Hindlimb muscle (tissue), 1 donor: ENCODE results near the gene MRGPRG. TPM values are rescaled to one million over a fixed set of nuclear protein-coding genes. Genes with fewer than 3 reads are reported as not detected.

Experiments used
- DNase-seq: peaks from one replicate; pipeline ENCODE4 v3.0.0-alpha.2; 2013
- polyA plus RNA-seq: library from polyadenylated mRNA; unstranded; fragments of 120-200 nt; gene quantifications from one replicate; pipeline ENCODE4 v1.2.1, GENCODE V29; 2013; ENCODE audit not compliant: insufficient read length

Gene MRGPRG
- polyA plus RNA-seq, 1 donor: not detected

GRCh38 chr11:3206922-3207204, 11.8 kb downstream of the MRGPRG start:
- DNase-seq: no peak

GRCh38 chr11:3206156-3206921, 12.3 kb downstream of the MRGPRG start:
- no peak for DNase-seq

GRCh38 chr11:3205261-3206155, 13.1 kb downstream of the MRGPRG start:
- DNase-seq: no peak

- no peak for DNase-seq
Observed at GRCh38 chr11:3204141-3205015, 14.2 kb downstream of the MRGPRG start.

GRCh38 chr11:3203221-3204043, 15.2 kb downstream of the MRGPRG start:
- DNase-seq: no peak

GRCh38 chr11:3202759-3203158, 15.9 kb downstream of the MRGPRG start:
- DNase-seq: no peak

GRCh38 chr11:3202305-3202704, 16.3 kb downstream of the MRGPRG start:
- DNase-seq: no peak

GRCh38 chr11:3201677-3202181, 16.9 kb downstream of the MRGPRG start:
- no peak for DNase-seq

- DNase-seq: no peak
Observed at GRCh38 chr11:3201112-3201581, 17.5 kb downstream of the MRGPRG start.

- no peak for DNase-seq
Observed at GRCh38 chr11:3200388-3201111, 18.1 kb downstream of the MRGPRG start.

- DNase-seq: no peak
Observed at GRCh38 chr11:3199537-3200295, 18.9 kb downstream of the MRGPRG start.

GRCh38 chr11:3198815-3199214, 19.8 kb downstream of the MRGPRG start:
- DNase-seq: no peak

GRCh38 chr11:3197878-3198528, 20.6 kb downstream of the MRGPRG start:
- DNase-seq: no peak

GRCh38 chr11:3197044-3197695, 21.4 kb downstream of the MRGPRG start:
- no peak for DNase-seq

- DNase-seq: no peak
Observed at GRCh38 chr11:3196161-3197043, 22.2 kb downstream of the MRGPRG start.

GRCh38 chr11:3195251-3196160, 23.1 kb downstream of the MRGPRG start:
- DNase-seq: no peak
